ENCODE data around the gene TSHZ2.
A peak's percentile ranks its signal among the peaks of the same experiment; 100 is the strongest.
"Not testable (repeated sequence)": the region's sequence is repeated elsewhere in the genome, so short reads cannot be mapped to it uniquely, and the experiment has no call there.

Gene TSHZ2

GRCh38 chr20:53522696-53523095 lies 550.5 kb downstream of the TSHZ2 start:
- H2BK120ac ChIP-seq (ENCODE audit: low read depth, low read length): no peak overlapping the region
- H3K27ac ChIP-seq (ENCODE audit: low read length, poor library complexity, severe bottlenecking): no peak overlapping the region
- no peak overlapping the region for H3K23ac ChIP-seq (ENCODE audit: low read length in 2 of 2)
- H4K8ac ChIP-seq (ENCODE audit: low read length): no peak overlapping the region
- H4K91ac ChIP-seq (ENCODE audit: low read length): no peak overlapping the region
- no peak overlapping the region for H2AK5ac ChIP-seq (ENCODE audit: low read length, severe bottlenecking)
- no peak overlapping the region for H3K14ac ChIP-seq (ENCODE audit: low read length in 2 of 2)
- H3K4ac ChIP-seq (ENCODE audit: low read depth in 1 of 2, low read length in 2 of 2): no peak overlapping the region
- no peak overlapping the region for H3K9ac ChIP-seq (ENCODE audit: low read length)
- 90% methylated on average over 5 of the region's 5 CpGs for WGBS
- no peaks in the 10 kb centered on the region for H3K4me1 ChIP-seq (ENCODE audit: control insufficient read depth, insufficient read depth, low read depth, low read length)
- no peak overlapping the region for H2BK5ac ChIP-seq (ENCODE audit: low read depth, low read length, poor library complexity, severe bottlenecking)
- H3K27me3 ChIP-seq (ENCODE audit: control insufficient read depth in 1 of 2, insufficient read depth in 1 of 2, low read length in 2 of 2): peaks cover 0 to 4% of the 10 kb centered on the region in 2 experiments
- no peak overlapping the region for H2BK12ac ChIP-seq (ENCODE audit: low read length in 2 of 2)
- H3K18ac ChIP-seq (ENCODE audit: low read depth in 1 of 2, low read length in 2 of 2): no peak overlapping the region
- H2AFZ ChIP-seq (ENCODE audit: low read depth, low read length): no peak overlapping the region
- no peak for DNase-seq
- no peak overlapping the region for H3K4me3 ChIP-seq (ENCODE audit: insufficient read depth in 1 of 2, low read depth in 1 of 2, low read length in 2 of 2)
- H2BK15ac ChIP-seq (ENCODE audit: low read depth, poor library complexity, severe bottlenecking): no peak overlapping the region
- no peaks in the 10 kb centered on the region for H3K9me3 ChIP-seq (ENCODE audit: control insufficient read depth, low read length)
- no peaks in the 10 kb centered on the region for H3K79me1 ChIP-seq (replicated peaks; ENCODE audit: low read length, poor library complexity, severe bottlenecking)
- H3K36me3 ChIP-seq (ENCODE audit: control insufficient read depth in 1 of 2, insufficient read depth in 2 of 2, low read depth in 1 of 2, low read length in 2 of 2): no peaks in the 10 kb centered on the region
- H3K4me2 ChIP-seq (ENCODE audit: low read length, poor library complexity, severe bottlenecking): no peak overlapping the region

- H3K4me3 ChIP-seq (ENCODE audit: insufficient read depth in 1 of 2, low read depth in 1 of 2, low read length in 2 of 2); H3K9me3 ChIP-seq (ENCODE audit: control insufficient read depth, low read length); H2BK15ac ChIP-seq (ENCODE audit: low read depth, poor library complexity, severe bottlenecking); DNase-seq; H3K18ac ChIP-seq (ENCODE audit: low read depth in 1 of 2, low read length in 2 of 2); H3K23ac ChIP-seq (ENCODE audit: low read length in 2 of 2); H3K4me1 ChIP-seq (ENCODE audit: control insufficient read depth, insufficient read depth, low read depth, low read length); H3K36me3 ChIP-seq (ENCODE audit: control insufficient read depth in 1 of 2, insufficient read depth in 2 of 2, low read depth in 1 of 2, low read length in 2 of 2); H2BK5ac ChIP-seq (ENCODE audit: low read depth, low read length, poor library complexity, severe bottlenecking); H3K9ac ChIP-seq (ENCODE audit: low read length); H3K79me1 ChIP-seq (replicated peaks; ENCODE audit: low read length, poor library complexity, severe bottlenecking); H3K4me2 ChIP-seq (ENCODE audit: low read length, poor library complexity, severe bottlenecking); H3K27ac ChIP-seq (ENCODE audit: low read length, poor library complexity, severe bottlenecking); H2AFZ ChIP-seq (ENCODE audit: low read depth, low read length); H3K4ac ChIP-seq (ENCODE audit: low read depth in 1 of 2, low read length in 2 of 2); H2BK12ac ChIP-seq (ENCODE audit: low read length in 2 of 2); H4K8ac ChIP-seq (ENCODE audit: low read length); H2BK120ac ChIP-seq (ENCODE audit: low read depth, low read length); H3K27me3 ChIP-seq (ENCODE audit: control insufficient read depth in 1 of 2, insufficient read depth in 1 of 2, low read length in 2 of 2); H4K91ac ChIP-seq (ENCODE audit: low read length); H2AK5ac ChIP-seq (ENCODE audit: low read length, severe bottlenecking); H3K14ac ChIP-seq (ENCODE audit: low read length in 2 of 2): not testable (repeated sequence)
- WGBS: 88% methylated on average over 2 of the region's 2 CpGs
Measured at GRCh38 chr20:53523615-53524014, 551.5 kb downstream of the TSHZ2 start.

- Histone ChIP-seq H2AK5ac (ENCODE audit: low read length, severe bottlenecking) (no peak overlapping the region), H2BK120ac (ENCODE audit: low read depth, low read length) (no peak overlapping the region), H4K91ac (ENCODE audit: low read length) (no peak overlapping the region), H3K4me3 (ENCODE audit: insufficient read depth in 1 of 2, low read depth in 1 of 2, low read length in 2 of 2) (no peak overlapping the region), H3K9me3 (ENCODE audit: control insufficient read depth, low read length) (no peaks in the 10 kb centered on the region), H3K18ac (ENCODE audit: low read depth in 1 of 2, low read length in 2 of 2) (no peak overlapping the region), H3K14ac (ENCODE audit: low read length in 2 of 2) (no peak overlapping the region), H3K36me3 (ENCODE audit: control insufficient read depth in 1 of 2, insufficient read depth in 2 of 2, low read depth in 1 of 2, low read length in 2 of 2) (no peaks in the 10 kb centered on the region), H3K27ac (ENCODE audit: low read length, poor library complexity, severe bottlenecking) (no peak overlapping the region), H2AFZ (ENCODE audit: low read depth, low read length) (no peak overlapping the region), H3K4ac (ENCODE audit: low read depth in 1 of 2, low read length in 2 of 2) (no peak overlapping the region), H3K27me3 (ENCODE audit: control insufficient read depth in 1 of 2, insufficient read depth in 1 of 2, low read length in 2 of 2) (peaks cover 0 to 4% of the 10 kb centered on the region in 2 experiments), H3K23ac (ENCODE audit: low read length in 2 of 2) (no peak overlapping the region), H3K4me1 (ENCODE audit: control insufficient read depth, insufficient read depth, low read depth, low read length) (no peaks in the 10 kb centered on the region), H2BK12ac (ENCODE audit: low read length in 2 of 2) (no peak overlapping the region), H2BK15ac (ENCODE audit: low read depth, poor library complexity, severe bottlenecking) (no peak overlapping the region), H2BK5ac (ENCODE audit: low read depth, low read length, poor library complexity, severe bottlenecking) (no peak overlapping the region), H3K9ac (ENCODE audit: low read length) (no peak overlapping the region), H3K4me2 (ENCODE audit: low read length, poor library complexity, severe bottlenecking) (no peak overlapping the region), H3K79me1 (replicated peaks; ENCODE audit: low read length, poor library complexity, severe bottlenecking) (no peaks in the 10 kb centered on the region), H4K8ac (ENCODE audit: low read length) (no peak overlapping the region)
- WGBS: 86% methylated on average over 12 of the region's 13 CpGs
- DNase-seq: no peak
Measured at GRCh38 chr20:53524589-53525312, 552.6 kb downstream of the TSHZ2 start.

DNA sequence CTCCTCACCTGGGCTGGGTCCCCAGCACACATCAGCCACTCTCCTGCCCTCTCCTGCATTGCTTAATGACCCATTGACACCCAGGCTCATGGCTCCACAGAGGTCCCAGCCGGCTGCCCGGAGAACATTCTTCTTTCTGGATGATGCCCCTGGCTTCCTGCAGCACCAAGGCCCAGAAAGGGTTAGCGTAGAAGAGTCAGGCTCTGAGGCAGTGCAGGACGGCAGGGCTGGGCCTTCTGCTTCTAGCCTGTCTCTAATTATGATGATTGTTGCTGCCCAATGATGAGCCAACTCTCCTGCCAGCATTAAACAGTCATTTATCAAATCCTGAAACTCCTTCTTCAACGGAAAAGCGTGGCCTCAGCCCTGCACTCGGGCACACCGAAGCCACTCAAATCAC lies 555.0 kb downstream of the TSHZ2 start:
- Histone ChIP-seq H3K9me3 (ENCODE audit: control insufficient read depth, low read length) (no peaks in the 10 kb centered on the region), H4K91ac (ENCODE audit: low read length) (no peak overlapping the region), H3K79me1 (replicated peaks; ENCODE audit: low read length, poor library complexity, severe bottlenecking) (no peaks in the 10 kb centered on the region), H2AK5ac (ENCODE audit: low read length, severe bottlenecking) (no peak overlapping the region), H3K23ac (ENCODE audit: low read length in 2 of 2) (no peak overlapping the region), H3K4me1 (ENCODE audit: control insufficient read depth, insufficient read depth, low read depth, low read length) (no peaks in the 10 kb centered on the region), H3K27me3 (ENCODE audit: control insufficient read depth in 1 of 2, insufficient read depth in 1 of 2, low read length in 2 of 2) (peaks cover 0 to 4% of the 10 kb centered on the region in 2 experiments), H3K18ac (ENCODE audit: low read depth in 1 of 2, low read length in 2 of 2) (no peak overlapping the region), H2BK12ac (ENCODE audit: low read length in 2 of 2) (peak overlapping the region in 1 of 2 experiments; percentile 23), H3K14ac (ENCODE audit: low read length in 2 of 2) (no peak overlapping the region), H3K36me3 (ENCODE audit: control insufficient read depth in 1 of 2, insufficient read depth in 2 of 2, low read depth in 1 of 2, low read length in 2 of 2) (no peaks in the 10 kb centered on the region), H2BK15ac (ENCODE audit: low read depth, poor library complexity, severe bottlenecking) (no peak overlapping the region), H3K4me3 (ENCODE audit: insufficient read depth in 1 of 2, low read depth in 1 of 2, low read length in 2 of 2) (no peak overlapping the region), H3K4ac (ENCODE audit: low read depth in 1 of 2, low read length in 2 of 2) (no peak overlapping the region), H2BK5ac (ENCODE audit: low read depth, low read length, poor library complexity, severe bottlenecking) (no peak overlapping the region), H4K8ac (ENCODE audit: low read length) (peak overlapping the region; percentile 71), H3K4me2 (ENCODE audit: low read length, poor library complexity, severe bottlenecking) (no peak overlapping the region), H3K27ac (ENCODE audit: low read length, poor library complexity, severe bottlenecking) (no peak overlapping the region), H2AFZ (ENCODE audit: low read depth, low read length) (no peak overlapping the region), H2BK120ac (ENCODE audit: low read depth, low read length) (no peak overlapping the region), H3K9ac (ENCODE audit: low read length) (no peak overlapping the region)
- DNase-seq: no peak
- WGBS: 89% methylated on average over 8 of the region's 8 CpGs

Measured in mesenchymal stem cell (in vitro differentiated cells and primary cell).